HS-27A (cell line): Measurements from ENCODE around the gene SVOPL.

ENCODE experiments used
- DNase-seq: peaks from one replicate; pipeline ENCODE4 v3.0.0-alpha.2; 2012; ENCODE audit warnings: low read depth, missing footprints

The SVOPL gene

GRCh38 chr7:138563808-138564207, 137.4 kb downstream of the SVOPL start:
- DNase-seq = no peak

- no peak for DNase-seq
Observed at GRCh38 chr7:138559448-138559847, 141.7 kb downstream of the SVOPL start.

DNA sequence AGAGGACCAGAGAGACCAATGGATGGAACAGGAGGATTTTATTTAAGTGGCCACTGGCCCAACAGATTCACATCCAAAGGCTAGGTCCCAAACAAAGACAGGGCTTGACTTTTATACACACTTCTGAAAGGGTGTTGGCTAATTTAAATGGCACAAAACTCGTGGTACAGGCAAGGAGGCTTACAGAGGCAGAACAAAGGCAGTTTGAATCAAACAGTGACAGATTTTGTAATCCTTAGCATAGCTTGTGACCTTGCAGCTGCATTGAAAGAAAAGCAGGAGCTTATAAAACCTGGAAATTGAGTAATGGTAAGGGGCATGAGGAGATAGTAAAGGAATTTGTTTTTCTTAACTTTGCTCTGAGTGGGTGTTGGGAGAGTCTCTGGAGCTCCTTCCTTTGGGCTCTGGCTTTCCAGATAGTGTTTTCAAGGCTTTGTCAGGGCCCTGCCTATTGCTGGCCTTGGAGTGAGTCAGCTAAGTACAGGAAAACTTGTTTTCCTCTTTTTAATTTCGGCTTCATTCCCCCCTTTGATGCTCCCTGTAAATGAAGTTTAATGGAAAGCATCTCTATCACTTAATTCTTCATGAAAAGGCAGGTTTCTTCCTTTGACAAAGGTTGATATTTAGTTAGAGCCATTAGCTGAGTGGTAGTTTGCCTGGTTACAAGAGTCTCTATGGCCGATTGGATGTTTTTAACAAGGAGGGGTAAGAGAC, 144.2 kb downstream of the SVOPL start:
- no peak for DNase-seq

DNA sequence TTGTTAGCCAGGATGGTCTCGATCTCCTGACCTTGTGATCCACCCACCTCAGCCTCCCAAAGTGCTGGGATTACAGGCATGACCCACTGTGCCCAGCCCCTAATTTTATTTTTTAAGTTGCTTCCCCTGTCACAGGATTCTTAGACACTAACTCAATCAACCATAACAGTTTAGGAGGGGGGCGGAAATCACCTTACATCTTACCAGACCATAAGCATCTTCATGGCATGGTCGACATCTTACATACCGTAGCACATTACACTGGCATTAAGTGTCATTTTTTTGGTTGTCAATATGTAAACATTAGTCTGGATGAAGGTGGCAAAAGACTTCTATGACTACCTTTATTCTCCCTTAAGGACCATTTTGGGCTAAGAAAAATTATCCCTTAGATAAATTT, 145.5 kb downstream of the SVOPL start:
- DNase-seq = no peak

DNA sequence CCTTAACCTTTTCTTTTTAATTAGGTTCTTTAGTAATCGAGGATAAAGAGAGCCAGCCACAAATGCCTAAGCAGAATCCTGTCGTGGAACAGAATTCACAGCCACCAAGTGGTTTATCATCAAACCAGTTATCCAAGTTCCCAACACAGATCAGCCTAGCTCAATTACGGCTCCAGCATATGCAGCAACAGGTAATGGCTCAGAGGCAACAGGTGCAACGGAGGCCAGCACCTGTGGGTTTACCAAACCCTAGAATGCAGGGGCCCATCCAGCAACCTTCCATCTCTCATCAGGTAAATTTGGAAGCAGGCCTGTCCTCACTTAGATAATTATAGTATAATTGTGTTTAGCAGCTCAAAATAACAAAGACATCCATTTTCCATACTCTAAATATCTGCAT, 146.5 kb downstream of the SVOPL start:
- no peak for DNase-seq

GRCh38 chr7:138553805-138554204, 147.4 kb downstream of the SVOPL start:
- no peak for DNase-seq

GRCh38 chr7:138551102-138551501, 150.1 kb downstream of the SVOPL start:
- no peak for DNase-seq

- DNase-seq = no peak
Observed at GRCh38 chr7:138550337-138550736, 150.8 kb downstream of the SVOPL start.

- DNase-seq = no peak
Observed at GRCh38 chr7:138549082-138549481, 152.1 kb downstream of the SVOPL start.

DNA sequence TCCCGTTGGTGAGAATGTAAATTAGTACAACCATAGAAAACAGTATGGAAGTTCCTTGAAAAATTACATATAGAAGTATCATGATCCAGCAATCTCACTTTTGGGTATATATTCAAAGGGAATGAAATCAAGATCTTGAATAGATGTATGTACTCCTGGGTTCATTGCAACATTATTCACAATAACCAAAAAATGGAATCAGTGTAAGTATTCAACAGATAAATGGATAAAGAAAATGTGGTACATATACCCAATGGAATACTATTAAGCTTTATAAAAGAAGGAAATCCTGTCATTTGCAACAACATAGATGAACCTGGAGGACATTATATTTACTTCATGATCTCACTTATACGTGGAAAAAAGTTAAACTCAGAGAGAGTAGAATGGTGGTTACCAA, 154.3 kb downstream of the SVOPL start:
- DNase-seq = no peak

GRCh38 chr7:138546064-138546619, 155.0 kb downstream of the SVOPL start:
- no peak for DNase-seq

DNA sequence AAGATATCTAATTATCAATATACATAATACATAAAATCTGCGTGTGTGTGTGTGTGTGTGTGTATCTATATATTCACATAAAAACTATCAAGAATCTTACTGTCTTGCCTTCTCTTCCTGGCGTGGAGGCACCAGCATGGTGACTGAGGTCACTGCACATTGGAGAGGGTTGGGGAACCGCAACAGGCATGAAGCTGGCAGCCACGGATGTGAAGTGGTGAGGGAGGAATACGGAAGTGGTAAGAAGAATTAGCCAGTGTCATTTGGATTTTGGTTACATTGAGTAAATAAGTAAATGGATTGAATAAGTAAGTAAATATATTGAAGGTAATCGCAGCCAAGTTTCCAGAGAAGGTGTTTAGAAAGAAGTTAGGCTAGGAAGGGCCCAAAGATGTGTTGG, 156.0 kb downstream of the SVOPL start:
- no peak for DNase-seq
